ENCODE data around the gene ABCC1.
"Not testable (repeated sequence)": the region's sequence is repeated elsewhere in the genome, so short reads cannot be mapped to it uniquely, and the experiment has no call there.

Gene ABCC1

DNA sequence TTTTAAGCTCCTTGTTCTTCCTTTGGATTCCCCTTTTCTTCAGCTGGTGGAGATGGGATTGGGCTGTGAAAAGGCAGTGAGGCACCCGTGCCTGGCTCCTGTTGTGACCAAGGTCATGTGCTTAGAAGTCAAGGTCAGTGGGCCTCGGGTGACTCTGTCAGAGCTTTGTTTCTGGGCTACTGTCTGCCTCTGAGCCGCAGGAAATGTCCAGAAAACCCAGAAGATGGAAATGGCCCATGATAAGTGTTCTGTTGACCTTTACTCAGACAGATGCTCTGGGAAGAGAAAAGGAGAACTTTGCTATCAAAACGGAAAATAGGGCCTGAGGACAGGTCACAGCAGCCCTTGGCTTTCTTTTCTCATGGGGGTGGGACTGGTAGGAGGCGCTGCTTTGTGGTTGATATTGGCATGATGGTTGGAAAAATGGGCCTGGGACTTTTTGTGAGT is 2.9 kb downstream of the ABCC1 start:
- TF ChIP-seq, protein P1, sequence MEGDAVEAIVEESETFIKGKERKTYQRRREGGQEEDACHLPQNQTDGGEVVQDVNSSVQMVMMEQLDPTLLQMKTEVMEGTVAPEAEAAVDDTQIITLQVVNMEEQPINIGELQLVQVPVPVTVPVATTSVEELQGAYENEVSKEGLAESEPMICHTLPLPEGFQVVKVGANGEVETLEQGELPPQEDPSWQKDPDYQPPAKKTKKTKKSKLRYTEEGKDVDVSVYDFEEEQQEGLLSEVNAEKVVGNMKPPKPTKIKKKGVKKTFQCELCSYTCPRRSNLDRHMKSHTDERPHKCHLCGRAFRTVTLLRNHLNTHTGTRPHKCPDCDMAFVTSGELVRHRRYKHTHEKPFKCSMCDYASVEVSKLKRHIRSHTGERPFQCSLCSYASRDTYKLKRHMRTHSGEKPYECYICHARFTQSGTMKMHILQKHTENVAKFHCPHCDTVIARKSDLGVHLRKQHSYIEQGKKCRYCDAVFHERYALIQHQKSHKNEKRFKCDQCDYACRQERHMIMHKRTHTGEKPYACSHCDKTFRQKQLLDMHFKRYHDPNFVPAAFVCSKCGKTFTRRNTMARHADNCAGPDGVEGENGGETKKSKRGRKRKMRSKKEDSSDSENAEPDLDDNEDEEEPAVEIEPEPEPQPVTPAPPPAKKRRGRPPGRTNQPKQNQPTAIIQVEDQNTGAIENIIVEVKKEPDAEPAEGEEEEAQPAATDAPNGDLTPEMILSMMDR (IDR thresholded peaks at IDR 0.05; ENCODE audit: insufficient read depth, missing control alignments), result no peak
- DNase-seq (ENCODE audit: insufficient read length, low spot score) (no peak), FAIRE-seq (no peak)

GRCh38 chr16:15953477-15953876 is 4.1 kb downstream of the ABCC1 start:
- FAIRE-seq (no peak), DNase-seq (ENCODE audit: insufficient read length, low spot score) (no peak)
- TF ChIP-seq, protein P1 (IDR thresholded peaks at IDR 0.05; ENCODE audit: insufficient read depth, missing control alignments), result no peak

DNA sequence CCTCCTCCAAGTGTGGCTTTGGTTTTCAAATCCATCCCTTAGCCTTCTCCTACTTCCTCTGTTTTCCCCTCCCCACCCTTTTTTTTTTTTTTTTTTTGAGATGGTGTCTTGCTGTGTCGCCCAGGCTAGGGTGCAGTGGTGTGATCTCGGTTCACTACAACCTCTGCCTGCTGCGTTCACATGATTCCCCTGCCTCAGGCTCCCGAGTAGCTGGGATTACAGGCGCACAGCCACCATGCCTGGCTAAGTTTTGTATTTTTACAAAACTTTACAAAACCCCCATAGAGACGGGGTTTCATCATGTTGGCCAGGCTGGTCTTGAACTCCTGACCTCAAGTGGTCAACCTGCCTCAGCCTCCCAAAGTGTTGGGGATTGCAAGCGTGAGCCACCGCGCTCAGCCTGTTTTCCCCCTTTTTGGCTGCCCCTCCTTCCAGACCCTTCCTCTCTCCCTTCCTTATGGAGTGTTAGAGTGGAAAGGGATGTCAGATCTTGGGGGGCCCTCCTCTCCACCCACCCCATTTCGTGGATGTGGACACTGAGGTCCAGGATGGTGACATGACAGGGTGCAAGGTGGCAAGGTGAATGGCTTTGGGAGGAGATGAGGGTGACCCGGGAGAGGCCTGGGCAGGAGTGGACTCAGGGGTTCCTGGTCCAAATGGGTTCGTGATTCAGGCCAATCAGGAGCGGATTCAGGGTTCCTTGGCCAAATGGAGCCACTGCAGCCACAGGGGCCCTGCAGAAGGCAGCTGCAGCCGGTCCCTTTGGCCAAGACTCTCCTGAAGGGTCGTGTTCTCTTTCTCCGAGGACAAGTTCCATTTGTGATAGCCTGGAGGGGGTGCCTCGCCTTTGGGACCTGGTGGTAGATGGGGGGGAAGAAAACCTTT is 4.8 kb downstream of the ABCC1 start:
- DNase-seq (ENCODE audit: insufficient read length, low spot score) (no peak), FAIRE-seq (no peak)
- TF ChIP-seq, protein P1 (IDR thresholded peaks at IDR 0.05; ENCODE audit: insufficient read depth, missing control alignments), result no peak

DNA sequence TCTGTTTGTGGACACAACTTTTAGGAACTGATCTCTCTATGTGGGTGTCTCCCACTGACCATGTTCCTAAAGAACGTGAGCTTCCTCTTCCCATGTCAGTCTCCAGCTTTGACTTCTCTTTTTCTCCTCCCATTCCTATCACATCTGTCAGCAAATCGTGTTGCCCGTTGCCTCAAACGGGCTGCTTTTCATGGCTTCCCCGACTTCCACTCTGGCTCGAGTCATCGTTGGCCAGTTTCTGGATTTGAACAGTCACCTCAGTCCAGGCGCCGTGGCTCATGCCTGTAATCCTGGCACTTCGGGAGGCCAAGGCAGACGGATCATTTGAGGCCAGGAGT is 5.4 kb downstream of the ABCC1 start:
- DNase-seq (ENCODE audit: insufficient read length, low spot score) (no peak), FAIRE-seq (no peak)
- TF ChIP-seq, protein P1 (IDR thresholded peaks at IDR 0.05; ENCODE audit: insufficient read depth, missing control alignments), result no peak

- TF ChIP-seq, protein P1 (IDR thresholded peaks at IDR 0.05; ENCODE audit: insufficient read depth, missing control alignments), result no peak
- DNase-seq (ENCODE audit: insufficient read length, low spot score), result no peak
- no peak for FAIRE-seq
Measured at GRCh38 chr16:15955425-15955824, 6.0 kb downstream of the ABCC1 start.

GRCh38 chr16:15956106-15956505 is 6.7 kb downstream of the ABCC1 start:
- DNase-seq (ENCODE audit: insufficient read length, low spot score), result not testable (repeated sequence)

GRCh38 chr16:15958703-15959348 is 9.4 kb downstream of the ABCC1 start:
- DNase-seq (ENCODE audit: insufficient read length, low spot score) (peak; percentile 44), FAIRE-seq (no peak)
- TF ChIP-seq, protein P1 (IDR thresholded peaks at IDR 0.05; ENCODE audit: insufficient read depth, missing control alignments), result no peak

More at GRCh38 chr16:15956106-15956505, 6.7 kb downstream of the ABCC1 start:
- FAIRE-seq, result not testable (repeated sequence)
